Erythroblast (primary cell): ENCODE results near the gene PTPRN2.

Experiments used
- GATA1 ChIP-seq: IDR thresholded peaks from 2 replicates; pipeline ENCODE4 v1.6.1; 2011; ENCODE audit warnings: low read depth, mild to moderate bottlenecking, control low read depth, low read length, moderate library complexity
- POLR2A ChIP-seq: IDR thresholded peaks from 2 replicates; pipeline ENCODE4 v1.6.1; 2011; ENCODE audit warnings: mild to moderate bottlenecking, low read length

DNA sequence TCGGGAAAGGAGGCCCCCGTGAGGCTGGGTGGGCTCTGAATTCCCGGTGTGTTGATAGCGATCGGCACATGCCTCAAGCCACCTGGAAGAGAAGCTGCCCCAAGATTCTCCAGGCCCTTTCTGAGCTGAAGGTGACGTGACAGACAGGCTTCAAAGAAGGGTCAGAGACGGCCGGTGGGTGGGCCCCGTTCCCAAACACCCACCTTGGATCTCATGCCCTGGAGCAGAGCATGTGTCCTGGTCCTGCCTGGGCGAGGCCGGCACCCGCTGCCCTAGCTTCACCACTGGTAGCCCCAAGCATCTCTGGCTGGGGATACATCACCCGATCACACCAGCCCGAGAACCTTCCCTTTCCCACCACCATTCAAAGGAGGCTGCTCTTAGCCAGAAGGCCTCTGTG lies 851.8 kb downstream of the PTPRN2 start:
- TF ChIP-seq POLR2A: no peak
- TF ChIP-seq GATA1: no peak
